ENCODE measurements around the gene OPA3.

OPA3 gene

DNA sequence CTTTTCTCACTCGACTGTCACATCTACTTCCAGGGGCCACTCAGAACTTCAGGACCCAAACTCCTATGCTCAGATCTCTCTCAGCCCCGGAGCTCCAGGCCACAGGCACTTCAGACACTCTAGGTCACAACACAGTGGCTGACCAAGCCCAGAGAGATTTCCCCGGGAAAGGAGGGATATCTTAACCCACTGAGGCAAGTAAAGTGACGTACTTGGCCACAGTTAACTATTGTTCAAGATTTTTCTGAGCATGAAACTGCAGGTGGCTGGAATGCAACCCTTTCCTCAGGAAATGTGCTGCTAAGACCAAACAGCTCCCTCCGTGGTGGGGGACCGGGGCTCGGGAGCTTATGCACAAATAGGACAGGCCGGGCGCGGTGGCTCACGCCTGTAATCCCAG lies 23.9 kb downstream of the OPA3 start:
- no peak for DNase-seq

DNA sequence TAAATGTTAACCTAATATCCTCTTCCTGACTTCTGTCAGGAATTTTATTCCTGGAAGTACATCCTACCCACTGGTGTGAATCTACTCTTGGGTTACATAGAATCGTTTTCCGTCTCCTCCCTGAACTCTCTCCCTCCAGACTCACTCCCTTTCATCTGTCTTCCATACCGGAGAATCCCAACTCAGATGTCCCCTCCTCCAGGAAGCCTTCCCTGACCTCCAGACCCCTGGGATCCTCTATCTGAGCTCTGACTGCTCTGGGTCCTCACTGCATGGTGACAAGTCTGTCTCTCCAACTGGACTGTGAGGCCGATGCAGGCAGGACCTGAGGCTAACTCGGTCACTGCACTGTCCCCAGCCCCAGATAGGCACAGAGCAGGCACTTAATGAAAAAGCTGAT lies 24.6 kb downstream of the OPA3 start:
- no peak for DNase-seq

DNA sequence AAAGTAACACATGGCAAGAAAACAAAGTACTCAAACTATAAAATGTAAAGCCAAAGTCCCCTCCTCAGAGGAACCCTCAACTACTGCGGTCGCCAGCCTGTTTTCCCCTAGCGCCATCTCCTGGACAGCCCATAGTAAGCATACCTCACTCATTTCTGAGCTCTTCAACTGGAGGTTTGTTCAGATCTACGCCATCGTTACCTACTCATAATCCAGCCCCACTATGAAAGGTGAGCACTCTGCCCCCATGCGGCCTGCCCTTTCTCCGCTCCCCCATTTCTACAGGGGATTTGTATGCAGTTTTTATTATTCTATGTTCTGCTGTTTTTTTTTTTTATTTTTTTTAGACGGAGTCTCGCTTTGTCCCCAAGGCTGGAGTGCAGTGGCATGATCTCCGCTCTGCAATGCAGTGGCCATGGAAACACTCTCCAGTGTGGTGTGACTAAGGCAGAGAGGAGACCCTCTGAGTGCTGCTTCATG lies 26.2 kb downstream of the OPA3 start:
- peak; percentile 84 for DNase-seq

DNA sequence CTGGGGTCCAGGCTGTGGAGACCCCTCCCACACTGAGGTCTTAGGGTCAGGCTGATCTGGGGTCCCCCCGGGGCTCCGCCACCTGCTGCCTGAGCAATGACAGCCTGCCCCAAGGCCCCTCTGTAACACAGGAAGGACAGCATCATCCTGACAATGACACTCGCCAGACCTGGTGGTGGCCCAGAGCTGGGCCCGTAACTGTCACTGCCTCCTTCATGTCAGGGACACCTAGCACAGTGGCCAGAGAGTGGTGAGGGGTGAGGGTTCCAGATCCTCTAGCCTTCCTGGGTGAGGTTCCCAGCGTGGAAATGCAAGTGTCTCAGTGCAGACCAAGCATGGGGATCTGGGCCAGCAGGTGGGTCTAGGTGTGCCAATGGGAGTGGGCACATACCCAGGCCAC lies 27.8 kb downstream of the OPA3 start:
- no peak for DNase-seq

DNA sequence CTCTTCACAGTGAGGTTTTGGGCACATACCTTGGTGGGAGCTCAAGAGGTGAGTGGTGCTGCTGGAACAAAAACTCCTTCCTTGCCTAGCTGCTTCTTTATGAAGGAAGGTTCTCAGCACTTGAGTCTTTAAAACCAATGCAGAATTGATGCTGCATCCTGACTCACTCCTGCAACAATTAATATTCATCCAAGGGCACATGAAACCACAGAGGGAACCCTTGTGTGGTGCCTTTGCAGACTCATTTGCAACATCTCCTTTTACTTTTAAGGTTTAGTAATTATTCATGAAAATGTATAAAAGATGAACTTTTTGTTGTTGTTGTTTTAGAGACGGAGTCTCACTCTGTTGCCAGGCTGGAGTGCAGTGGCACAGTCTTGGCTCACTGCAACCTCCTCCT lies 30.1 kb downstream of the OPA3 start:
- no peak for DNase-seq

DNA sequence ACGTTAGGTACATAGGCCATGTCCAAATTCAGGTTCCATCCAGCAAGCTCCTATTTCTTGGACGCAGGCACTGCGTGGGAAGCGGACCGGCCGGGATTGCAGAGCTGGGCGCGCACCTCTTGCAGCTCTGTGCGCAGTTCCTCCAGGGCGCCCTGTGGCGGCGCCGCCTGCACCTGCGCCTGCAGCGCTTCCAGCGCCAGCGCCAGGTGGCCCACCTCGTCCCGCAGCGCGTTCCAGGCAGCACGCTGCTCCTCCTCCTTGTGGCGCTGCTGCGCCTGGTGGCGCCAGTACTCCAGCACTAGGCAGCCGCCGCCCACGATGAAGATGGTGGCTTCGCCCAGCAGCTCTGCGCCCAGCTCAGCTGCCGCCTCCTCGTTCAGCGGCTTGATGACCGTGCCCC lies 31.1 kb downstream of the OPA3 start:
- no peak for DNase-seq

DNA sequence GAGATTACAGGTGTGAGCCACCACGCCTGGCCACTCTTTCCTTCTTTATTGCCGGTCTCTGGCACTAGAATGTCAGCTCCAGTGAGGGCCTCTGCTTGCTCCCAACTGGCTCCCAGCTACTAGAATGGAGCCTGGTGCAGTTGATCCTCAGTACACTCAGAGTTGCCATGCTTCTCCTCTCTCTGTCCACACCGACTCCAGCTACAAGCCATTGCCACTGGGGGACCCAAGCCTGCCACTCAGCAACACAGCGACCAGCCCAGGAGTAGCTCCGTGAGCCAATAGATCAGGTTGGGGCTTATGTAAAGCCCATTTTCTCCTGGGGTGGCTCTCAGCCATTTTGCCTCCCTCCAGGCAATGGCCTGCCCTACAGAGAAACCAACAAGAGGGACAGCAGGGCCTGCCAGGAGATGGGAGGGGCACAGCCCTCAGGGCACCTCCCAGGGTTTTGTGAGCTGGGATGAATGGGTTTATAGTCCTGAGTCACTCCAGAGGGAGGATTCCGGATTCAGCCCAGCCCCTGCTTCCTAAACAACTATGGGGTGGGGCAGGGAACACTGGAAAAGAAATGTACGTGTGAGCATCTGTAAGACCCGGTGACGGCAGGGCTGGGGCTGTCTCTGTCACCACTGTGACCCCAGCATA lies 36.5 kb downstream of the OPA3 start:
- DNase-seq, result no peak

DNA sequence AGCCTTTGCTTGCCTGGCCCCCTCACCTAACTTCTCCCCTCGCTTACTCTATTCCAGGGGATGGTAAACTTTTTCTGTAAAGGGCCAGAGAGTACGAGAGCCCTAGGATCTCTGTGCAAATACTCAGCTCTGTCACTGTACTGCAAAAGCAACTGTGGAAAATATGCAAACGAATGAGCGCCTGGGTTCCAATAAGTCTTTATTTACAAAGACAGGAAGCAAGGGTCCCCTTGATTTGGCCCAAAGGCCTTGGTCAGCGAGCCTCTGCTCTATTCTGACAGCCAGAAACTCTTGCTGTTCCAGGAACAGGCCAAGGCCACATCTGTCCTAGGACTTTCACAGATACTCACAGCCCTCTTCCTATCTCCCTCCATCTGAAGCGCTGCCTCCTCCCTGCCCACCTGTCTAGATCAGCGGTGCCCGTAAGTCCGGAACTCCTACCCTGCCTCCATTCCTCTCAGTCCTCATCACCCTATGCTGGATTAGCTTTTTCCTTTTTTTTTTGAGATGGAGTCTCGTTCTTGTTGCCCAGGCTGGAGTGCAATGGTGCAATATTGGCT lies 37.3 kb downstream of the OPA3 start:
- no peak for DNase-seq

DNA sequence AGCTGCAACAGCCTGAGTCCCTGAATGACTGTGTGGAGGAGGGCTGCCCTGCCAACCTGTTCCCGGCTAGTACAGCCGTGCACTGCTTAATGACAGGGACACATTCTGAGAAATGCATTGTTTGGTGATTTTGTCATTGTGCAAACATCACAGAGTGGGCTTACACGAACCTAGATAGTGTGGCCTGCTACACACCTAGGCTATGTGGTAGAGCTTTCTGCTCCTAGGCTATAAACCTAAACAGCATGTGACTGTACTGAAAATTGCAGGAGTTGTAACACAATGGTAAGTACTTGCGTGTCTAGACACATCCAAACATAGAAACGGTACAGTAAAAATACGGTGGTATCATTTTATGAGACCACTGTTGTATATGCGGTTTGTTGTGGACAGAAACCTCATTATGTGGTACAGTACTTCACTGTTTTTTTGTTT lies 42.4 kb downstream of the OPA3 start:
- DNase-seq, result no peak

DNA sequence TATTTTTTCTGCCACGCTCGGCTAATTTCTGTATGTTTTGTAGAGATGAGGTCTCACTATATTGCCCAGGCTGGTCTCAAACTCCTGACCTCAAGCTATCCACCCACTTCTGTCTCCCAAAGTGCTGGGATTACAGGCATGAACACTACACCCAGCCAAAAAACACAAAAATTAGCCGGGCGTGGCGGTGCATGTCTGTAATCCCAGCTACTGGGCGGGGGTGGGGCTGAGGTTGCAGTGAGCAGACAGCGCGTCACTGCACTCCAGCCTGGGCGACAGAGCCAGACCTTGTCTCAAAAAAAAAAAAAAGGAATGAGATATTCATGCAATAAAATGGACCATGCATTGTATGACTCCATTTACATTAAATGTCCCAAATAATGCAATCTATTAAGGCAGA lies 45.1 kb downstream of the OPA3 start:
- DNase-seq, result no peak

DNA sequence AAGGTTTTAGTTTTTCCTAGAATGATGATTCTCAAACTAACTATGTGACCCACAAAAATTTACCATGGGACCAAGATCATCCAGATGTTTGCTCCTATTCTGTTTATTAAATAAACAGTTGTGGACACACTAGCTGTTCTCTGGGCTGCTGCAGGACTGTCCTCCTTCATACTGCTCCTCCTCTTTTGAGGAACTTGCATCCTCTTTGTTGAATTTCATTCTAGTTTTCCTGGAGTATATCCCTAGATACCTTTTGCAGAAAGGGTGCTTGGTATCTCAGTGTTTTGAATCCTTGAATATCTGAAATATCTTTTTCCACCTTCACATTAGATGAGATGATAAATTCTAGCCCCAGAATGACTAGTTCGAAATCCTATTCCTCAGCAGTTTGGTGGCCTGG lies 53.3 kb downstream of the OPA3 start:
- no peak for DNase-seq

DNA sequence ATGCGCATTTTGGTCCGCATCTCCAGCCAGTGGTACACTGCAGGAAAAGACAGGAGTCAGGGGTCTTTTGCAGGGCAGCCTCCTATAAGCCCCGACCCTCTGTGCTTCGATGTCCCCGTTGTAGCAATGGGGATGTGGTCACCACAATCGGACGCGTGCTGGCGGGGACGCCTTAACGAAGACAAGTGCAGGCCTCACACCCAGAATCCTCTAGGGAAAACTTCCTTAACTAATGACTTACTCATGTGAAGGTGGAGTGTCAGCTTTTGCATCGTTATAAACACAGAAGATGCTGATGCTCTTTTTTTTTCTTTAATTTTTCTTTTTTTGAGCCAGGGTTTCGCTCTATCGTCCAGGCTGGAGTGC lies 55.2 kb downstream of the OPA3 start:
- DNase-seq, result no peak

DNA sequence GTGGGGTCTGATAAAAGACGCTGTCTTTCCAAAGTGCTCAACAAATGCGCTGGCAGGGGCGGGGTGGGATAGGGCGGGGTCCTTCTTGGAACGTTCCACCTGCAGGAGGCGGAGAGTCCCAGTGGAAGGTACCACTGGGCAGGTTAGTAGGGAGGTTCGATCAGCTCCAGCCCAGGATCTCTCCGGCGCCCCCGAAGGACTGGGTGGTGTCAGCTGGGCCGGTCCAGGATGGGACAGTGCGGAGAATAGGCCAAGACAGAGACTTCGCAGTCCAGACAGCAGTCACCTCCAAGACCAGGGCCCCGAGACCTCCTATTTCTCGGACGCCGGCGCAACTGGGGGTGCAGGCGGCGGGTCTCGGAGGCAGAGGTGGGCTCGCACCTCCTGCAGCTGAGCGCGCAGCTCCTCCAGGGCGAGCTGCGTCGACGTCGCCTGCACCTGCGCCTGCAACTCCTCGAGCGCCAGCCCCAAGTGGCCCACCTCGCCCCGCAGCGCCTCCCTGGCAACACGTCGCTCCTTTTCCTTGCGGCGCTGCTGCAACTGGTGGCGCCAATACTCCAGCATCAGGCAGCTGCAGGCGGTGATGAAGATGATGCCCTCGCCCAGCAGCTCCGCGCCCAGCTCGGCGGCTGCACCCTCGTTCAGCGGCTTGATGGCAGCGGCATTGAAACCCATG lies 55.7 kb downstream of the OPA3 start:
- DNase-seq, result no peak

DNA sequence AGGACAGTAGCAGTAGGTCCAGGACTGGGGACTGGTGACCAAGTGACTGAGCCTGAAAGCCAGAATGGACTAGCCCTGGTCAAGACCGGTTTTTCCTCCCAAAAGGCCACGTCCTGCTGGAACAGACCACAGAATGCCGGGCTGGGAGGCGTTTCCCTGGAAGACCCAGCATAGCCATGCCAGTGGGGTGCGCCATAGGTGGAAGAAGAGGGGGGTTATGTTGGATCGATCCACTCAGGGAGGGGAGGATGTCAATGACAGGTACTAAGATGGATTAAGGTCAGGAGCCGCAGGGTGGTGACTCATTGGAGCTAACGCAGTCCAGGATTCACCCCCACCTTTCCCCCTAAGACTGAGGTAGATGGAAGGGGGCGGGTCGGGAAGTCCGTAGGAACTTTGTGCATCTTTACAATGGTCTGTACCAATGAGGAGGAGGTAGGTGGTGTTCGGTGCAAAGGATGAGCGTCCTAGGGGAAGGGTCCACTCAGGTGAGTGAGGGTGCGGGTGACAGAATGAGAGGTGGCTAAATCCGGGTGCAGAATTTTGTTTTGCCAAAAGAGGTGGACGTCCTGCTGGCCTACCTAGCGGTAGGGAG lies 56.4 kb downstream of the OPA3 start:
- DNase-seq, result no peak

DNA sequence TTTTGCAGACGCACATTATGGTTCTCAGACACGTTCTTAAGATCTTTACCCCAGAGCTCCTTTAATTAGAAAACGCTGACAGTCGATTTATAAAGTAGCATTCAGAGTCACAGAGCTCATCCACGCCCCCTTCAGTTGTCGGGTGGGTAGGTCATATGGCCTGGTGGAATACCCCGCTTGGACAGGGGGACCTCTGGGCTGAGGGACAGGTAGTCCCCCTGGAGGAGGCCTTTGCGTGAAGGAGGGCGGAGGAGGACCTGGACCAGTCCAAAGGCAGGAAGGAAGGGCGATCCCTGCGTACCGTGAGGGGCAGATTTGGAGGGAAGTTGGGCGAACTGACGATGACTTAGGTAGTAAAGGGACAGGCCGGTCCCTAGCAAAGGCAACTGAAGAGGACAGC lies 56.9 kb downstream of the OPA3 start:
- no peak for DNase-seq

DNA sequence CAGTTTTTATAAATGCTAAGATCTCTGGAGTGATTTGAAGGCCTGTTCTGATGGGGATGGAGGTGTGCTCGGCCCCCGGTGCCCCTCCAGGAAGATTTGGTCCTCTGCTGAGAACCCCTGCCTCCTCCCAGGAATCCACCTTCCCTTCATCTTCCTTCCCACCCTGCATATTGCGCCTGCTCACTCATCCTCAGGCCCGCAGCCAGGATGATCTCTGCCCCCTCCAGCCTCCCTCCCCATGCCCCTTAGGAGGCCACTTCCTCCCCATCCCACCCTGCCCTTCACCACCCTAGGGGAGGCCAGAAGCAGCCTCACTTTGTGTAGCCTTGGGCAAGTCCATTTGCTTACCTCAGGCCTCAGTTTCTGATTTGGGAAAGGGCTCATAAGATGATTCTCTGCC lies 57.6 kb downstream of the OPA3 start:
- no peak for DNase-seq

DNA sequence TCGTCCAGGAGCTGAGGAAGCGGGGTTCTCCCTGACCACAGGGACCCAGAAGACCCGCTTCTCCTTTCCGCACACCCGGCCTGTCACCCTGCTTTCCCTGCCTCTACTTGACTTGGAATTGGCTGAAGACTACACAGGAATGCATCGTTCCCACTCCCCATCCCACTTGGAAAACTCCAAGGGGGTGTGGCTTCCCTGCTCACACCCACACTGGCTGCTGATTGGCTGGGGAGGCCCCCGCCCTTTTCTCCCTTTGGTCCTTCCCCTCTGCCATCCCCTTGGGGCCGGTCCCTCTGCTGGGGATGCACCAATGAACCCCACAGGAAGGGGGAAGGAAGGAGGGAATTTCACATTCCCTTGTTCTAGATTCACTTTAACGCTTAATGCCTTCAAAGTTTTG lies 58.5 kb downstream of the OPA3 start:
- no peak for DNase-seq

DNA sequence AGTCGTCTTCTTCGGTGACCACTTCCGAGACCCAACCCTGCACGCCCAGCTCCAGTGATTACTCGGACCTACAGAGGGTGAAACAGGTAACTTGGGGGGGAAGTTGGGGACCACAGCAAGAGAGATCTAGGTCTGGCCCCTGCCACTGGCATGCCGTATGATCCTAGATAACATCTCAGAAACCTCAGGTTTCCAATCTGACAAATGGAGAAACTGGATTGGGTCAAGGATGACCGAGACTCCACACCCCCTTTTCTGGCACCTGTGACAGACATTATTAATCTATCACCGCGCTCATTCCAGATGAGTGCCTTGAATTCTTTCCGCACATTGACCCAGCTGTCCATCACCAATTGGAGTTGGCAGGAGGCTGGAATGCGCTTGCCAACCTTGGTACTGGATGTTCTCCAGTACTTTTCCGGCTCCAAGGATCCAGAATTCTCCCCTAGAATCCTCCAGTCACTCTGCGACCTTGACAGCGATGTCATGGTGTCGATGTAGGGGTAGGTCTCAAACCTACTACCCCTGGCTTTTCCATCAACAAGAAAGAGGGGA lies 60.0 kb downstream of the OPA3 start:
- DNase-seq, result no peak

DNA sequence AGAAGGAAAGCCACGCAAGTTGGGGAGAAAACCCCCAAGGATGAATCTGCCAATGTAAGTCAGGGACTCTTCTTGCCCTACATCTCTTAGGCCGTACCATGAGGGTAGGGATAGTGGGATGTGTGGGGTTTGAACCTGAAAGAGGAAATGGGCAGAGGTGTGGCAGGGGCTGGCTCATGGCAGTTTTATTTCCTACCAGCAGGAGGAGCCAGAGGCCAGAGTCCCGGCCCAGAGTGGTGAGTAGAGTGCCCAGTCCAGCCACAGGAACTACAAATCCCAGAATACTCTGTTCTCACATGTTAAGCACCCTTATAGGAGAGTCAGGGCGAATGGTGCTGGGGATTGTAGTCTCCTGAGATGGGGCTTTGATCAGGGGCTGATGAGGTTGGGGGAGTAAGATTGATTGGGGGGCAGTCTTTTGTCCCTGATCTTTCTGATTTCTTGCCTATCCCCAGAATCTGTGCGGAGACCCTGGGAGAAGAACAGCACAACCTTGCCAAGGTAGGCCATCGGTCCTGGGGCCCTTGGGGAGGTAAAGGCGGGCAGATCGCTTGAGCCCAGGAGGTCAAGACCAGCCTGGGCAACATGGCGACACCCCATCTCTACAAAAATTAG lies 60.9 kb downstream of the OPA3 start:
- peak; percentile 89 for DNase-seq

DNA sequence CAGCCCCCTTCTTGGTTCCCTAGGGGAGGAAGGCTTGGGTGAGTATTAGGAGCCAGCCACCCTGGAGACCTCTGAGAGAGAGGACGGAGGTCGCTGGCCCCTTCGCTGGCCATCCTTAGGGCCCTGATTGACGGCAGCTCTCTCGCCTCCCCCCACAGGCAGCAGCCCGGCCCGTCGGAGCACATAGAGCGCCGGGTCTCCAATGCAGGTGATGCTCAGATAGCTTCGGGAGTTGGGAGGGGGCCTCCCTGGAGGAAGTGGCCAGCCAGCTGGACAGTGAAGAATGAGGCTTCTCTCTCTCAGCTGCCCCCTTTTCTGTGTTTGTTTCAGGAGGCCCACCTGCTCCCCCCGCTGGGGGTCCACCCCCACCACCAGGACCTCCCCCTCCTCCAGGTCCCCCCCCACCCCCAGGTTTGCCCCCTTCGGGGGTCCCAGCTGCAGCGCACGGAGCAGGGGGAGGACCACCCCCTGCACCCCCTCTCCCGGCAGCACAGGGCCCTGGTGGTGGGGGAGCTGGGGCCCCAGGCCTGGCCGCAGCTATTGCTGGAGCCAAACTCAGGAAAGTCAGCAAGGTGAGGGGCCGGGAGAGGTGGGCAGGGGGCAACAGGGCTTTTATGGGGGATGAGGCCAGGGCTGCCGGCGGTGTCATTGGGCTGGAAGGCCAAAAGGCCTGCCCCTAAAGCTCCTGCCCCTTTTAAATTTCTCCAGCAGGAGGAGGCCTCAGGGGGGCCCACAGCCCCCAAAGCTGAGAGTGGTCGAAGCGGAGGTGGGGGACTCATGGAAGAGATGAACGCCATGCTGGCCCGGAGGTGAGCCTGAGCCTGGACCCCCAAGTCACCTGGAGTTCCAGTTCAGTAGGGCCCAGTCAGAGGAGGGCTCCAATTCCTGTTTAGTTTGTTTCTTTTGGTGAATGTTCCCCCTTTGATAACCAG lies 62.3 kb downstream of the OPA3 start:
- DNase-seq, result no peak

DNA sequence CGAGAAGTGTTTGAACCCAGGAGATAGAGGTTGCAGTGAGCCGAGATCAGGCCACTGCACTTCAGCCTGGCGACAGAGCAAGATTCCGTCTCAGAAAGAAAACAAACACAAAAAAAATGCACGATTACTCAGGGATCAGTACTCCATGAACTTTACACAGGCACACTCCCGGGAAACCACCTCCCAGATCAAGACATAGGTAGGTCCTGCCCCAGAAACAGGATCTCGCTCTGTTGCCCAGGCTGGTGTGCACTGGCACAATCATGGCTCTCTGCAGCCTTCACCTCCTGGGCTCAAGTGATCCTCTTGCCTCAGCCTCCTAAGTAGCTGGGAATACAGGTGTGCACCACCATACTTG lies 66.2 kb downstream of the OPA3 start:
- no peak for DNase-seq
